Measurements from ENCODE around the gene STK11. TPM values are rescaled to one million over a fixed set of nuclear protein-coding genes. Genes with fewer than 3 reads are reported as not detected.

The STK11 gene
- polyA plus RNA-seq, 1 donor from 2014 or later, result 14.9 TPM

DNA sequence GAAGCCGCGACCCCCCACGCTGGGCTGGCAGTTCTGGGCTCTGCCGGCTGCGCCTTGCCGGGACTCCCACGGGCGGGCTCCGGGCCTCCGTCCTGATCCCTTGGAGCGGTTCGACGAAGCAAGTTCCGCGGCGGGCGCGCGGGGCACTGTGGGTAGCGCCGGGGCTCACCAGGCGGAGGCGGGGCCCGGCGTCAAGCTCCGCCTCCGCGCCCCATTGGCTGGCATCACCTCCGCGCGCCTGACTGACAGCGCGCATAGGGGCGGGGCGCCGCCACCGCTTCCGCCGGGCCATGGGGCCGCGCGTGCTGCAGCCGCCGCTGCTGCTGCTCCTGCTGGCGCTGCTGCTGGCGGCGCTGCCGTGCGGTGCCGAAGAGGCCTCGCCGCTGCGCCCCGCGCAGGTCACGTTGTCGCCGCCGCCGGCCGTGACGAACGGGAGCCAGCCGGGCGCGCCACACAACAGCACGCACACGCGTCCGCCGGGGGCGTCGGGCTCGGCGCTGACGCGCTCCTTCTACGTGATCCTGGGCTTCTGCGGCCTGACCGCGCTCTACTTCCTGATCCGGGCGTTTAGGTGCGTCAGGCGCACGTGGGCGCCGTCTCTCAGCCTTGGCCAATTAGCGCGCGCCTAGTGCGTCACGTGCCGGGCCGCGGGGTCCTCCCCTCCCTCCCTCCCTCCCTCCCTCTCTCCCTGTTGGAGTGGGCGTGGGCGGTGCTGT is 69.8 kb downstream of the STK11 start, which contains the start of gene FAM174C:
FAM174C (plus strand) TSS at position 271 of the 716 bp plus-strand sequence; CDS start at position 291, 20 bp downstream.
- Mint-ChIP-seq H3K36me3 (peaks cover 10% of the 10 kb centered on the region), H3K27me3 (peaks cover 1% of the 10 kb centered on the region), H3K4me1 (peaks cover 26 to 32% (median 31%) of the 10 kb centered on the region in 3 donors), H3K9me3 (no peaks in the 10 kb centered on the region), H3K4me3 (peak within 1 kb of the TSS; percentile 83 to 95 (median 91)), H3K27ac (peak within 1 kb of the TSS; percentile 95 to 97 (median 97))

DNA sequence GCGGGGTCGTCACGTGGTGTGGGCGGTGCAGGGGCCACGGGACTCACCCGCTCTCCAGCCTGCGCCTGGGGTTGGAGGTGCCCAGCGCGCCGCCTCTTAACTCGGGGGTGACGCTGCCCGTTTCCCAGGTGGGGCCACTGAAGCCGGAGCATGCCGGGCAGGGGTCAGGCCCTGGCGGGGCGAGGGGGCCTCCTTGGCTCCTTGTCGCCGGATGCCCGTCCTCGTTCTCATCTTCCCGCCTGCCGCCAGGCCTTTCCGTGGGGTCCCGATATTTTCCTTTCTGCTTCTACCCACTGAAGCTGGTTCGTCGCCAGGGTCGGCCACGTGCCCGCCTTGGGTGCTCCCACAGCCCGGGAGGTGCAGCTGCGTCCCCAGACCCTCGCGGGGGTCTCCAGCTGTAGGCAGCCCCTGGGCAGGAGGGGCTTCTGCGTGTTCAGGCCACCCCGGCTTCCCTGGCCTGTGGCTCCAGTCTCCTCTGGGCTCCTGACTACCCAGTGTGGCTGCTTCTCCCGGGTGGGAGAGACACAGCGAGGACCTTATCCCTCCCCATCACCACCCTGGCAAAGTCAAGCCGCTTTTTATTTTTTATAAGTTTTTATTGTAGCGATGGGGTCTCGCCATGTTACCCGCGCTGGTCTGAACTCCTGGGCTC is 70.5 kb downstream of the STK11 start:
- Mint-ChIP-seq H3K27ac (peak overlapping the region; percentile 95 to 97 (median 97)), H3K27me3 (peaks cover 1% of the 10 kb centered on the region), H3K4me3 (peak overlapping the region; percentile 80 to 95 (median 88)), H3K4me1 (peaks cover 21 to 28% (median 27%) of the 10 kb centered on the region in 3 donors), H3K36me3 (peaks cover 10% of the 10 kb centered on the region), H3K9me3 (no peaks in the 10 kb centered on the region)

DNA sequence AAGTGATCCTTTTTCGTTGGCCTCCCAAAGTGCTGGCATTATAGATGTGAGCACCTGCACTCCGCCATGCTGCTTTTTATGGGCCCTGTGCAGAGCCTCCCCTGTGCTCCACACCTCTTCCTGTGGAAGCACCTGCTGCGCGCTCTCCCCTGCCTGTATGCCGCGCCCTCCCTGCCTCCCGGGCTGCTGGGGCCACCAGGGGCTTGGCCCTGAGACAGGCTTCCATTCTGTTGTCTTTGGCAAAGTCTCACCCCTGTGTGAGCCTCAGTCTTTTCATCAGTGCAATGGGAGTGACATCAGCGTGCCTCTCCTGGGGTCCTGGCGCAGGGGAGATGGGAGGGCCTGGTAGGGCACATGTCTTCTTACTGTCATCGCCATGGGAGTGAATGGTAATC is 71.0 kb downstream of the STK11 start:
- Mint-ChIP-seq H3K4me1 (peaks cover 21 to 26% (median 23%) of the 10 kb centered on the region in 3 donors), H3K27me3 (peaks cover 1% of the 10 kb centered on the region), H3K9me3 (no peaks in the 10 kb centered on the region), H3K4me3 (peak overlapping the region; percentile 80 to 95 (median 88)), H3K27ac (peak overlapping the region; percentile 95 to 97 (median 97)), H3K36me3 (peaks cover 9% of the 10 kb centered on the region)

DNA sequence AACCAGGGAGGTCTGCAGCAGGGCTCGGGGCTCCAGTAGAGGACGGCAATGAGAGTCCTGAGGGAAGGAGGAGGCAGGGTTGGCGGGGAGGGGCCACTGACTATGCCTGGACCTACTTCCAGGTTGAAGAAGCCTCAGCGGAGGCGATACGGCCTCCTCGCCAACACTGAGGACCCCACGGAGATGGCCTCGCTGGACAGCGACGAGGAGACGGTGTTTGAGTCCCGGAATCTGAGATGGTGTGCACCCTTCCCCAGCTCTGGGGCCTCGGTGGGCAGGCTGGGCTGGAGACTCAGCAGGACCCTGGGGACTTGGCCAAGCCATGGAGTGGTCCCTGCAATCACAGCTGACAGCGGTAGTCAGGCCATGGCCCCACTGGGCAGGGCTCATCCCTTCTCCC is 71.5 kb downstream of the STK11 start:
- peaks cover 21 to 24% (median 22%) of the 10 kb centered on the region in 3 donors for H3K4me1 Mint-ChIP-seq
- peak overlapping the region; percentile 95 to 97 (median 97) for H3K27ac Mint-ChIP-seq
- peaks cover 1% of the 10 kb centered on the region for H3K27me3 Mint-ChIP-seq
- H3K36me3 Mint-ChIP-seq, result peaks cover 9% of the 10 kb centered on the region
- H3K9me3 Mint-ChIP-seq, result no peaks in the 10 kb centered on the region
- H3K4me3 Mint-ChIP-seq, result peak overlapping the region; percentile 80 to 95 (median 88)

Other genes with a start within 250 kb of the STK11 start
- 53.4 TPM for gene WDR18, start 221.4 kb upstream of the STK11 start, polyA plus RNA-seq
- not detected for gene GRIN3B, start 205.4 kb upstream of the STK11 start, polyA plus RNA-seq
- 82.6 TPM for gene TMEM259, start 184.7 kb upstream of the STK11 start, polyA plus RNA-seq
- gene RNU6-2, start 184.3 kb upstream of the STK11 start, polyA plus RNA-seq, result not detected
- gene CNN2, start 179.2 kb upstream of the STK11 start, polyA plus RNA-seq, result 596 TPM
- 21.4 TPM for gene ABCA7, start 165.7 kb upstream of the STK11 start, polyA plus RNA-seq
- gene ARHGAP45, start 138.6 kb upstream of the STK11 start, polyA plus RNA-seq, result 391 TPM
- gene POLR2E, start 110.4 kb upstream of the STK11 start, polyA plus RNA-seq, result 237 TPM
- 460 TPM for gene GPX4, start 101.8 kb upstream of the STK11 start, polyA plus RNA-seq
- gene SBNO2, start 31.5 kb upstream of the STK11 start, polyA plus RNA-seq, result 2.1 TPM
- not detected for gene CBARP, start 32.2 kb downstream of the STK11 start, polyA plus RNA-seq
- gene ATP5F1D, start 36.0 kb downstream of the STK11 start, polyA plus RNA-seq, result 339 TPM
- 4.8 TPM for gene MIDN, start 42.8 kb downstream of the STK11 start, polyA plus RNA-seq
- 377 TPM for gene CIRBP, start 63.6 kb downstream of the STK11 start, polyA plus RNA-seq
- gene FAM174C, start 69.8 kb downstream of the STK11 start, polyA plus RNA-seq, result 115 TPM
- not detected for gene EFNA2, start 80.1 kb downstream of the STK11 start, polyA plus RNA-seq
- gene NDUFS7, start 178.1 kb downstream of the STK11 start, polyA plus RNA-seq, result 233 TPM
- 14.3 TPM for gene GAMT, start 195.8 kb downstream of the STK11 start, polyA plus RNA-seq
- 7.2 TPM for gene DAZAP1, start 201.8 kb downstream of the STK11 start, polyA plus RNA-seq
- gene RPS15, start 232.6 kb downstream of the STK11 start, polyA plus RNA-seq, result 3,226 TPM
- gene APC2, start 244.3 kb downstream of the STK11 start, polyA plus RNA-seq, result 0.16 TPM